IMR-90 (cell line): ENCODE measurements around the gene PIP4K2A.

Experiments used
- BHLHE40 ChIP-seq: fragments of 150-350 bp; IDR thresholded peaks from 2 replicates; pipeline ENCODE4 v1.6.1; 2016; ENCODE audit warnings: mild to moderate bottlenecking, low read depth, low read length
- CTCF ChIP-seq: conservative IDR thresholded peaks from 2 replicates; pipeline ENCODE4 v1.5.1; 2012; ENCODE audit warnings: mild to moderate bottlenecking, low read depth, low read length, improper control_type of control experiment
- MAFK ChIP-seq: IDR thresholded peaks from 2 replicates; pipeline ENCODE4 v1.6.1; 2012; ENCODE audit warnings: low read depth, low read length, improper control_type of control experiment
- MAZ ChIP-seq: IDR thresholded peaks from 2 replicates; pipeline ENCODE4 v1.6.1; 2012; ENCODE audit warnings: low read depth, mild to moderate bottlenecking, low read length, improper control_type of control experiment, moderate library complexity, borderline replicate concordance
- NFE2L2 ChIP-seq: fragments of 150-350 bp; IDR thresholded peaks from 2 replicates; pipeline ENCODE4 v1.6.1; 2016; ENCODE audit warnings: low read depth, mild to moderate bottlenecking, low read length
- POLR2A ChIP-seq: IDR thresholded peaks from 2 replicates; pipeline ENCODE4 v1.6.1; 2012; ENCODE audit warnings: mild to moderate bottlenecking, low read depth, low read length
- RAD21 ChIP-seq: IDR thresholded peaks from 2 replicates; pipeline ENCODE4 v1.6.1; 2012; ENCODE audit warnings: low read length, improper control_type of control experiment
- RCOR1 ChIP-seq: IDR thresholded peaks from 2 replicates; pipeline ENCODE4 v1.6.1; 2012; ENCODE audit warnings: mild to moderate bottlenecking, low read length, improper control_type of control experiment; ENCODE audit not compliant: insufficient replicate concordance
- RFX5 ChIP-seq: IDR thresholded peaks from 2 replicates; pipeline ENCODE4 v1.8.0; 2012; ENCODE audit warnings: low read depth, mild to moderate bottlenecking, low read length, moderate library complexity
- SMC3 ChIP-seq: fragments of 150-350 bp; IDR thresholded peaks from 2 replicates; pipeline ENCODE4 v1.6.1; 2016; ENCODE audit warnings: low read depth, mild to moderate bottlenecking, antibody characterized with exemption, low read length, moderate library complexity
- USF2 ChIP-seq: fragments of 150-350 bp; IDR thresholded peaks from 2 replicates; pipeline ENCODE4 v1.6.1; 2017; ENCODE audit warnings: mild to moderate bottlenecking, antibody characterized with exemption, low read length, low read depth

GRCh38 chr10:22716943-22717342 is 2.6 kb upstream of the PIP4K2A start:
- TF ChIP-seq RAD21 = no peak
- no peak for TF ChIP-seq POLR2A
- TF ChIP-seq SMC3 = no peak
- TF ChIP-seq MAZ = no peak
- TF ChIP-seq CTCF = no peak
- no peak for TF ChIP-seq MAFK
- TF ChIP-seq USF2 = no peak
- TF ChIP-seq NFE2L2 = no peak
- no peak for TF ChIP-seq RCOR1
- no peak for TF ChIP-seq BHLHE40
- no peak for TF ChIP-seq RFX5
